Stimulated activated CD4-positive, alpha-beta T cell treated with anti-CD3 and anti-CD28 coated beads, Interleukin-4, amount 100 ng/mL, for 48 hours (primary cell): ENCODE measurements around the gene TENT5C.
"Not testable (repeated sequence)": the region's sequence is repeated elsewhere in the genome, so short reads cannot be mapped to it uniquely, and the experiment has no call there.

Source experiments
- DNase-seq, 2 donors: peaks; one replicate each; pipeline ENCODE4 v3.0.0-alpha.2; 2020; ENCODE audit warnings: low read depth in 2 of 2

TENT5C gene

GRCh38 chr1:117605774-117606648 lies at the start of gene TENT5C:
Gene TENT5C, plus strand, starts transcription at chr1:117606048. Its CDS starts 16,821 bp downstream, at chr1:117622869.
- peak; percentile 94 to 96 for DNase-seq

GRCh38 chr1:117556341-117556740 lies 49.5 kb upstream of the TENT5C start:
- DNase-seq = no peak

- no peak for DNase-seq
These were observed 48.9 kb upstream of the TENT5C start for GRCh38 chr1:117556976-117557375.

GRCh38 chr1:117558451-117558850 lies 47.4 kb upstream of the TENT5C start:
- DNase-seq = not testable (repeated sequence)

GRCh38 chr1:117559139-117559538 lies 46.7 kb upstream of the TENT5C start:
- no peak for DNase-seq

- DNase-seq = no peak
These were observed 45.9 kb upstream of the TENT5C start for GRCh38 chr1:117559985-117560384.

- no peak for DNase-seq
These were observed 44.8 kb upstream of the TENT5C start for GRCh38 chr1:117561071-117561470.

GRCh38 chr1:117561551-117561950 lies 44.3 kb upstream of the TENT5C start:
- no peak for DNase-seq

GRCh38 chr1:117562581-117563491 lies 43.0 kb upstream of the TENT5C start:
- DNase-seq = no peak

- DNase-seq = no peak
These were observed 42.4 kb upstream of the TENT5C start for GRCh38 chr1:117563492-117563875.

GRCh38 chr1:117564227-117565075 lies 41.4 kb upstream of the TENT5C start:
- no peak for DNase-seq

GRCh38 chr1:117565076-117565556 lies 40.7 kb upstream of the TENT5C start:
- no peak for DNase-seq

- DNase-seq = no peak
These were observed 39.9 kb upstream of the TENT5C start for GRCh38 chr1:117565745-117566455.

GRCh38 chr1:117566556-117566955 lies 39.3 kb upstream of the TENT5C start:
- no peak for DNase-seq

GRCh38 chr1:117567435-117567834 lies 38.4 kb upstream of the TENT5C start:
- no peak for DNase-seq

- DNase-seq = no peak
These were observed 37.9 kb upstream of the TENT5C start for GRCh38 chr1:117567976-117568375.

- no peak for DNase-seq
These were observed 36.8 kb upstream of the TENT5C start for GRCh38 chr1:117568999-117569398.

GRCh38 chr1:117569856-117570255 lies 36.0 kb upstream of the TENT5C start:
- no peak for DNase-seq

- no peak for DNase-seq
These were observed 34.8 kb upstream of the TENT5C start for GRCh38 chr1:117570988-117571409.

GRCh38 chr1:117571496-117571895 lies 34.4 kb upstream of the TENT5C start:
- DNase-seq = no peak

- no peak for DNase-seq
These were observed 33.3 kb upstream of the TENT5C start for GRCh38 chr1:117572546-117572945.
